HG02970 (cell line): ENCODE data around the gene MED29.

ENCODE experiments used
- ATAC-seq: cut with Tn5 transposase; IDR thresholded peaks from one replicate; pipeline ENCODE4 v1.9.1; 2021; ENCODE audit warnings: mild to moderate bottlenecking, moderate library complexity, moderate number of reproducible peaks; ENCODE audit not compliant: unreplicated experiment, low FRiP score

Gene MED29

DNA sequence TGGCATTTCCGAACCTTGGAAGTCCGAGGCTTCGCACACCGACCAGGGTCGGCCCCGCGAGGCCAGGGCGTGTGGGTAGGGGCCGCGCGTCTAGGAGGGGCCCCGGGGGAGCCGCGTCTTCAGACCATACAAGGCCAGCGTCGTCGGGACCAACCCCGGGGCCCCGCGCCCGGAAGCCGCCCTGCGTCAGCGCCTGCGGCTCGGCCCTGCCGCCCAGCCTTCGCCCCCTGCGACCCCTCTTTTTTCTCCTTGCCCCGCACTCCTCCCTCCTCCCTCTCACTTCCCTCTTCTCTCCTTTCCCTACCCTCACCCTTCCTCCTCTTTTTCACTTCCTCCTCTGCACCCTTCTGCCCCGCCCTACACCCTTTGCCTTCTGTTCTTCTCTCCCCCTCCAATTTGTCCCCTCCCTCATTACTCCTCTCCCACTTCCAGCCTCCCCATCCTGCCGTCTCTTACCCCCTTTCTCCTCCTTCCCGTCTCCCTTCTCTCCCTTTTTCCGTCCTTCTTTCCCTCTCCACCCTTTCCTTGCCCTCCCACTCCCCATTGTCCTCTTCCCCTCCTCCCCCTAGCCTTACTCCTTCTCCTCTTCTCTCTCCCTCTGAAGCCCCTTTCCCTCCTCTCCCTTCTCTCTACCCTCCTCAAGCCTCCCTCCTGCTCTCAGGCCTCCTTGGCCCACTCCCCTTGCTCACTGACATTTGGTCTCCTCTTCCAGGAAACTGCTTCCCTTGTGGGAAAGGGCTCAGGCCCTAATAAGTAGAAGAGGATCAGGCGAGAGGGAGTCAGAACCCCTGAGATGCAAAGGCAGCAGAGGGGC, 19.0 kb downstream of the MED29 start:
- ATAC-seq, result no peak

DNA sequence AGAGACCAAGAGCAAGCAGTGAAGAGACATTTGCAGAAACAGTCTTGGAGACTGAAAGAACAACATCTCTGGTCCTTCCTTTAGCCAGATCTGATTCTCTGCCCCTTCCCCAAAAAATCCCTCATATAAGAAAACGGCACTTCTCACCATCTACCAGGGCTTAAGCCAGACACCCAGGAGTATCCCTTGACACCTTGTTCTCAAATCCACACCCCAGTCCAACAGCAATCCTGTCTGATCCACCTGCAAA, 19.6 kb downstream of the MED29 start:
- ATAC-seq, result no peak

DNA sequence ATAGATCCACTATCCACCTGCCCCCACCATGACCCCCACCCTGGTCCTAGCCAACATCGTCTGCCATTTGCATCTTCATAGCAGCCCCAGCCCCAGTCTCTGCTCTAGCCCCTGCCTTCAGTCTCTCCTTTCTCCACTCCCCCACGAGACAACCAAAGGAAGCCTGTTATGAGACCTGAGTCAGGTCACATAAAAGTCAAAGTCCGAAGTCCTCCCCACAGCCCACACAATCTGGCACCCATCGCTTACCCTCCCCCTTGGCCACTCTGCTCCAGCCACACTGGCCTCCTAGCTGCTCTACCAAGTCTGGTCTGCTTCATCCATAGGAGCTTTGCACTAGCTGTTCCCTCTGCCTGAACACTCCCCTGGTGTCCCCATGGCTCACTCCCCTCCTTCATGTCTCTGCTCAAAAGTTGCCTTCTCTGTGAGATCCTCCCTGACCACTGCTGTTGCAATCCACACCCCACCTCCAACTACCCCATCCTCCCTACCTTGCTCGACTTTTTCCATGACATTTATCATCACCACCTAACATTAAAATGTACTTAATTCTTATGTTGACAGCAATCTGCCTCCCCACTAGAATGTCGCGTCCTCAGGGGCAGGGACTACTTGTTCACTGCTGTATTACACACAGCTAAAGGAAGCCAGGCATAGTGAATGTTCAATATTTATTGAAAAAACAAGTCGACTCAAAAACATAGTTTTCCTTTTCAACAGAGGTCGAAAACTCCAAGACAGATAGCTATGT, 20.1 kb downstream of the MED29 start:
- no peak for ATAC-seq

DNA sequence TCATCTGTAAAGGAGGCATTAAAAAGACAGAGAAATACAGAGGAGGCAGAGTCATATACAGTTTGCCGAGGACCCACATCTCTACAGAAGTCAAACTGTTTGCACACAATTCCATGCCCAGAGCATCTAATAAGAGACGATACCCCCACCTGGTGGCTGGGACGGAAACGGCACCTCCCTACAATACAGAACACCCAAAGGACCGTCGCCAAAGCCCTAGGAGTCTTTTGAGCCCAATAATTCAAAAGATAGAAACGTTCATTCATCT, 20.6 kb downstream of the MED29 start:
- peak; percentile 14 for ATAC-seq

DNA sequence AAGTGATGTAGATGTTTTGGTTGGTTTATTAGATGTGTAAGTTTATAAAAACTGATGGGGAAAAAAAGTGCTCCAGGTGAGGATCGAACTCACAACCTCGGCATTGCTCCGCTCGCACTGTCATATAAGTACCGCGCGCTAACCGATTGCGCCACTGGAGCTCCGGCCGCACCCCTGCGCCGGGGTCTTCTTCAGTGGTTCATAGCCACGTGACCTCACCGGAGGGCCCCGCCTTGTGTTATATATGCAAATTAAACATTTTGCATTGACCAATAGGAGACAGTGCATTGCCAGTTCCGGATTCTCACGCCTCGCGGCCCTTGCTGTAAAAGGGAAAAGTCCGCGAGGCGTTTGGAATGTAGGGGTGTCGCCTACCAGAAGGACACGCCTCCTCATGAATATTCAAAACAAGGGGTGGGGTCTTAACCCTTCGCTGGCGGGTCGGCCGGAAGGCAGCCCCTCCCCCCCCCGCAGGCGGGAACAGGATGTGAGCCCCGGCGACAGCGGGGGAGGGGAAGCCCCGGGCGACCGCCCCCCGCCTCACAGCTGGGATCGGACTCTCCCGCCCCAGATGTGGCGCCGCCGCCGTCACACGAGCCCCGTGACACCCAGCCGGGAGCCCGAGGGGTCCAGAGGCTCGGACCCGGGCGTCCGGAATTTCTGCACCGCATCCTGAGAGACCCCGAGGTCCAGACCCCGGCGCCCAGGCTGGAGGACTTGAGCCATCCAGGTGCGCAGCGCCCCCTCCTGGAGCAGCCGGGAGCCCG, 21.1 kb downstream of the MED29 start, which contains the start of gene PLEKHG2:
Gene PLEKHG2 (plus strand): TSS at position 570 of the 767 bp plus-strand sequence. CDS start 1,418 bp downstream, outside the sequence.
- ATAC-seq, result peak; percentile 46

DNA sequence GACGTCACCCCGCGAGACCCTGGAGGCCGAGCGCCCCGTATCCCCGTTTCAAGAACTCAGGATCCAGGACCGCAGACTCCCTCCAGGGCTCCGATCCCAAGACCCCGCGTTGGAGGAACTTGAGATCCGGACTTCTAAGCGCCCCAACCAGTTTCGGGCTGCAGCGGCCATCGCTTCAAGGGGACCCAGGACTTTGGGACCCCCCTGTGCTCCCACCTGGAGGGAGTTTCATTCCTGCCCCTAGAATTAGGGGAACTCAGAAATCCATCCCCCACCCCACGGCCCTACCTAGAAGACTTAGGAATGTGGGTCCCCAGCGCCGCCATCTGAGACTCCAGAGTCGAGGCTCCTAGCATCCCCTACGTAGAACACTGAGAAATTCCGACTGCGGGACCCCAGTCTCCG, 21.7 kb downstream of the MED29 start:
- ATAC-seq, result no peak

DNA sequence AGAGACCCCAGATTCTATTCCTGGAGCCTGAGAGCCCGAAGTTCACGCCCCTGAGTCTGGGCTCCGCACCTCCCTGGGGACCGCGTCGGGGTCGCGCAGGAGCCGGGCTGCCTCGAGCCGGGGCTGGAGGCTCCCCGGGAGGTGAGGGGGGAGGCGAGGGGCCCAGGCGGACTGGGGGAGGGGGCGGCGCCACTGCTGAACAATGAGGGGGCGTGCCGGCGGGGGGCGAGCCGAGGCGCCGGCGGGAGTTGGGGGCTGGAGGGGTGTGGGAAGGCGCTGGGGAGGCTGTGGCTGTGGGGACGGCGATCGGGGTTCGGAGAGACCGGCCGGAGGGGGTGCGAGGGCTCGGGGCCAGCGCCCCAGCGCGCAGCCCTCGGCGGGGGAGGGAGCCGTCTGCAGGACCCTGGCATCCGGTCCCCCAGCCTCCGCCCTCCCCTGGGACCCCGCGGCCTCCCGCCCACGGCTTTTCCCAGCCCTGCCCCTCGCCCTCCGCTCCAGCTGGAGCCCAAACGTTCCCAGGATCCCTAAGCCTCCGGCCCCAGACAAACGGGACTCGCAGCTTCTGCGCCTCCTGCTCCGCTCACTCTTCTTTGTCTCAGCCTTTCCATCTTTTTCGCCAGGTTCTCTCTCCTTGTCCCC, 22.2 kb downstream of the MED29 start:
- no peak for ATAC-seq

DNA sequence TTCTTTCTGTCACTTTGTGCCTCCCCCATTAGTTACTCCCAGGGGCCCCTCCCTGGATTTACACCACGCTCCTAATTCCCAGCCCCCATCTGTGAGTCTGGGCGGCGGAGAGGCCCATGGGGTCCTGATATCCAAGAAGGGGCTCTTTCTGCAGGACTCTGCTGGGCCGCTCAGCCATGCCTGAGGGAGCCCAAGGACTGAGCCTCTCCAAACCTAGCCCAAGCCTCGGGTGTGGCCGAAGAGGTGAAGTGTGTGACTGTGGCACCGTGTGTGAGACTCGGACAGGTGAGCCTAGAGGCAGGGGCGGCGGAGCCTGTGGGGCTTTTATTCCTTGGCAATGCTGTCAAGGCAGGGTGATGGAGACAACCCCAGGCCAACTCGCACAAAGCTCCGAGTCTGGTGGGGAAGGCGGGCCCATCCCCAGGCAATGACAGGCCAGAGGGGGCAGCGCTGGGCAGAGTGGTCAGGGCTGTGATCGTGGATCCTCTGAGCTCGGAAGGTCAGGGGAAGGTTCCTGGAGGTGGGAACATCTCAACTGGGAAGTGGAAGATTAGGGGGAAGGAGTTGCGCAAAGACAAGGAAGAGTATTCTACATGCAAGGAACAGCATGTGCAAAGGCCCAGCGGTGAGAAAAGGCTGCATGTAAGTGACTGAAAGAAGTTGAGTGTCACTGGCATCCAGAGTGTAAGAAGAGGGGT, 22.9 kb downstream of the MED29 start:
- ATAC-seq, result no peak

DNA sequence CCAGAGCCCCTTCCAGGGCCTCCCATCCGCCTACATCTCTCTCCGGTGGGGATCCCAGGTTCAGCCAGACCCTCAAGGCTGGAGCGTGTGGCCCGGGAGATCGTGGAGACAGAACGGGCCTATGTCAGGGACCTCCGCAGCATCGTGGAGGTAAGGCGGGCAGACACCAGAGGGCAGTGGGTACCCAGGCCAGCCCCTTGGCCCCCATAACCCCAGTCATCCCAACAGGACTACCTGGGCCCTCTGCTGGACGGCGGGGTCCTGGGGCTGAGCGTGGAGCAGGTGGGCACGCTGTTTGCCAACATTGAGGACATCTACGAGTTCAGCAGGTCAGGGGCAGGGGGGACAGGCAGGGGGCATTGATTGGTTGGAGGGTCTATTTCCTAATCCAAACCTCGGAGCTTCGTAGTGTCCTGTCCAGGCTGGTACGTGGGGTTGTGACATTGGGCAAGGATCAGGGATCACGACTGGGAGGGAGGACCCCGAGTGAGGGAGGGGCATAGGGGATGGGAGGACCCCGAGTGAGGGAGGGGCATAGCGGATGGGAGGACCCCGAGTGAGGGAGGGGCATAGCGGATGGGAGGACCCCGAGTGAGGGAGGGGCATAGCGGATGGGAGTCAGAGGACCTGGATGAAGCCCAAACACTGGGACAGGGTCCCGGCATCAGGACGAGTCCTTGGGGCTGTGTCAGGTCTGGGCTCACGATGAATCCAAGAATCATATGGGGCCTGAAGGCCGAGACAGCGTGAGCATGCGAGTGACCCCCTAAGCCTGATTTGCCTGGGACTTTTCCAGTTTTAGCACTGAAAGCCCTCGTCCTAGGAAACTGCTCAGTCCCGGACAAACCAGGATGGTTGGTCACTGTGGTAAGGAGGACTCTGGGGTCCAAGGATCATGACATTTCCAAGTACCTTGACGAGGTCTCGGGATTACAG, 24.2 kb downstream of the MED29 start:
- no peak for ATAC-seq

DNA sequence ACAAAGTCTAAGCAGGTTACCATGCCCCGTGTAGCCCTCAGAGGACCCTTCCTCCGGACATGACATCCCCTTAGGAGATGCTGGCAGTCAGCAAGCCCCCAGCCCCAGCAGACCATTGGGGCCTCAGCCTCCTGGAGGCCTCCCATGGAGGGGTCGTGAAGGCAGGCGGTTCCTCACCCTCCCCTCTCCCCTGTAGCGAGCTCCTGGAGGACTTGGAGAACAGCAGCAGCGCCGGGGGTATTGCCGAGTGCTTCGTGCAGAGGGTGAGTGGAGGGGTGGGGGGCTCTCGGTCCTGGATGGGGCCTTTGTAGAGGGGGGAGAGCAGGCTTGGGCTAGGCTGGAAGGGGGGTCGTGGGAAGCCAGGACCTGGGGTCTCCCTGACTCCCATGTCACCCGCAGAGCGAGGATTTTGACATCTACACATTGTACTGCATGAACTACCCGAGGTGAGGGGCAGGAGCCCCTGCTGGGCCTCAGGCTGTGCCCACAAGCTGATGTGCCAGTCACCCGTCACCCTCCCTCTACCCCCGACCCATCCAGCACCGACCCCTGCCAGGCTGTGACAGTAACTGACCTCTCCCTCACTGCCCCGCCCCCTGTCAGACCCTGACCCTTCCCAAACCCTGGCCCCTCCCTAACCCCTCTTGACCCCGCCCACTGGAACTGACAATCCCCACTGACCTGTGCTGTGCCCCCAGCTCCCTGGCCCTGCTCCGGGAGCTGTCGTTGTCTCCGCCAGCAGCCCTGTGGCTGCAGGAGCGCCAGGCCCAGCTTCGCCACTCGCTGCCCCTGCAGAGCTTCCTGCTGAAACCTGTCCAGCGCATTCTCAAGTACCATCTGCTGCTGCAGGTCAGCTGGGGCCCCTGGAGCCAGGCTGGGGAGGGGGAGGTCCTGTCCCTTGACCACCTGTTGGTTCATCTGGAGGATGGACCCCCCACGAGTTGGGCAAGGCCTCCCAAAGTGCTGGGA, 25.3 kb downstream of the MED29 start:
- no peak for ATAC-seq

DNA sequence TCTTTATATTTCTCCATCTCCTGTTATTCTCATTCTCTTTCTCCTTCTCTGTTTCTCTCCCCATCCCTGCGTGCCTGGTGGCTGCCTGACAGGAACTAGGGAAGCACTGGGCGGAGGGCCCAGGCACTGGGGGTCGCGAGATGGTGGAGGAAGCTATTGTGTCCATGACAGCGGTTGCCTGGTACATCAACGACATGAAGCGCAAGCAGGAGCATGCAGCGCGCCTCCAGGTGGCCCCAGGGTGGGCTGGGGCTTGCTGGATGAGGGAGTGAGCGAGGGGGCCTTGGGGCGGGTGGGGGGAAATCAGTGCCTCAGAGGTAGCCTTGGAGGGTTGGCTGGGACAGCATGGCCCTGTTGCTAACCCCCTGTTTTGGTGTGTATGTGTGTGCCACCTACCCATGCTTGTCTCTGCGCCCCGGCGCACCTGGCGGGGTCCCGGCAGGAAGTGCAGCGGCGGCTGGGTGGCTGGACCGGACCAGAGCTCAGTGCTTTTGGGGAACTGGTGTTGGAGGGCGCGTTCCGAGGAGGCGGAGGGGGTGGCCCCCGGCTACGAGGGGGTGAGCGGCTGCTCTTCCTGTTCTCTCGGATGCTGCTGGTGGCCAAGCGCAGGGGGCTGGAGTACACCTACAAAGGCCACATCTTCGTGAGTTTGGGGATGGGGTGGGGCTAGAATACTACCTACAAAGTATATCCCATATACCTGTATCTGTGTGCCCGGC, 26.4 kb downstream of the MED29 start:
- no peak for ATAC-seq

DNA sequence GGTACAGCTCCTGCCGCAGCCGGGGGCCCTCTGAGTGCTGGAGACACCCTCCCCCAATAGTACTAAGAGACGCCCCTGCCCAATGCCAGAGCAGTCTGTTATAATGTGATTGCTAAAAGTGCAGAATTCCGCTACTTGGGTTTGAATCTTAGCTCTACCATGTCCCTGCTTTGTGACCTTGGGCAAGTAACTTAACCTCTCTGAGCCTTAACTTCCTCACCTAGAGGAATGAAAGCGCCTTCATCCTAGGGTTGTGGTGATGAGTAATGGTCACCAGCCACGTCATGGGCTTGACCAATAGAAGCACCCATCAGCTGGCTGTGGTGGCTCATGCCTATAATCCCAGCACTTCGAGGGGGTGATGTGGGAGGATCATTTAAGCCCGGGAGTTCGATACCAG, 27.8 kb downstream of the MED29 start:
- ATAC-seq, result no peak

DNA sequence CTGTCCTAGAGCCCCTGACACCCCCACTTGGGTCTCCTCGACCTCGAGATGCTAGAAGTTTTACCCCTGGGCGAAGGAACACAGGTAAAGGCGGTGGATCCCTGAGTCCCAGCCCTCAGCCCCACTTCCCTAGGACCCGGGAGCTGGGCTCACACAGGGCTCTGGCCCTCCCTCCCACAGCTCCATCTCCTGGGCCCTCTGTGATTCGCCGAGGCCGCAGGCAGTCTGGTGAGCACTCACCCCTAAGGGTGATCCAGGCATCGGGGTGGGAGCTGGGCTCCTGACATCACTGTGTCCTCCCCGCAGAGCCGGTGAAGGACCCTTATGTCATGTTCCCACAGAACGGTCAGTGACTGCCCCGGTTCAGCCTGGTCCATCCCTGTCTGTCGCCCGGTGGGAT, 29.6 kb downstream of the MED29 start:
- no peak for ATAC-seq

DNA sequence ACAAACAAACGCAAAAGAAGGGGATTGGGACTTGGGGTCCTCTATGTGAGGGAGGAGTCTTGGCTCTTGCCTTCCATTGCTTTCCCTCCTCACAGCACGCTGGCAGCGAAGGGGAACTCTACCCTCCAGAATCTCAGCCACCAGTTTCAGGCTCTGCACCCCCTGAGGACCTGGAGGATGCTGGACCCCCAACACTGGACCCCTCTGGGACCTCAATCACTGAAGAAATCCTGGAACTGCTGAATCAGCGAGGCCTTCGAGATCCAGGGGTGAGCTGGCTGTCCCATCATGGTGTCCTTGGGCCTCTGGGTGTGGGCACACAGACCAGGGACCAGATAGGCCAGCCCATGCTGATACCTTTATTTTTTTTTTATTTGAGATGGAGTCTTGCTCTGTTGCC, 30.8 kb downstream of the MED29 start:
- ATAC-seq, result no peak

DNA sequence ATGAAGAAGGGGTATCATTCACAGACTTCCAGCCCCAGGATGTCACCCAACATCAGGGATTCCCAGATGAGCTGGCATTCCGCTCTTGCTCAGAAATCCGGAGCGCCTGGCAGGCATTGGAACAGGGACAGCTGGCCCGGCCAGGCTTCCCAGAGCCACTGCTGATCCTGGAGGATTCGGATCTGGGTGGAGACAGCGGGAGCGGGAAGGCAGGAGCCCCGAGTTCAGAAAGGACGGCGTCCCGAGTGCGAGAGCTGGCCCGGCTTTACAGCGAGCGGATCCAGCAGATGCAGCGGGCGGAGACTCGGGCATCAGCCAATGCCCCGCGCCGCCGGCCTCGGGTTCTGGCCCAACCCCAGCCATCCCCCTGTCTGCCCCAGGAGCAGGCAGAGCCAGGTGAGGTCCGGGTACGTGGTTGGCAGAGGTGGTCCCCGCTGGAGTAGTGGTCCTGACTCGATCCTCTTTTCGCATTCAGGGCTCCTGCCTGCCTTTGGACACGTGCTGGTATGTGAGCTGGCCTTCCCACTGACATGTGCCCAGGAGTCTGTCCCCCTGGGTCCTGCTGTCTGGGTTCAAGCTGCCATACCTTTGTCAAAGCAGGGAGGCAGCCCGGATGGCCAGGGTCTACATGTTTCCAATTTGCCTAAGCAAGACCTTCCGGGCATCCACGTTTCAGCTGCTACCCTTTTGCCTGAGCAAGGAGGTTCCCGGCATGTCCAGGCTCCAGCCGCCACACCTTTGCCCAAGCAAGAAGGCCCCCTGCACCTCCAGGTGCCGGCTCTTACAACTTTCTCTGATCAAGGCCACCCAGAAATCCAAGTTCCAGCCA, 32.3 kb downstream of the MED29 start:
- ATAC-seq, result no peak

DNA sequence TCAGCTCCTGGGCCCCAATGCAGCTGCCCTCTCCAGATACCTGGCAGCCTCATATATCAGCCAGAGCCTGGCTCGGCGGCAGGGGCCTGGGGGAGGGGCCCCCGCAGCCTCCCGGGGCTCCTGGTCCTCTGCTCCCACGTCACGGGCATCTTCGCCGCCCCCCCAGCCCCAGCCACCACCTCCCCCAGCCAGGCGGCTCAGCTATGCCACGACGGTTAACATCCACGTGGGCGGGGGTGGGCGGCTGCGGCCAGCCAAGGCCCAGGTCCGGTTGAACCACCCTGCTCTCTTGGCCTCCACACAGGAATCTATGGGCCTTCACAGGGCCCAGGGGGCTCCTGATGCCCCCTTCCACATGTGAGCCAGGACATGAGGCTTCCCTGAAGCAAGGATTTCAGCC, 33.8 kb downstream of the MED29 start:
- no peak for ATAC-seq

DNA sequence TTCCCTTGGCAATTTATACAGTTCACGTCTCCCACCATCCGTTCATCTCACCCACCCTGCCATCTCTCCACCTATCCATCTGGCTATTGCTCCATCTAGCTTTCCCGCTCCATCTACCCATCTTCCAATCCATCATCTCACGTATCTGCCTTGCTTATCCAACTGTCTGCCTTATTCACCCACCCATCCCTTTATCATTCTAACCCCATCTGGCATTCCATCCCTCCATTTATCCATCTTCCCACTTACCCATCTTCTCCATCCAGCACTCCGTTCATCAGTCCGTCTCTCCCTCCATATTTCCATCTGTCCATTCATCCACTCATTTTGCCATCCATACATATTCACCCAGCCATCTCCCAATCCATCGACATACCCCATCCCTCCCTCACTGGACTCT, 34.6 kb downstream of the MED29 start:
- no peak for ATAC-seq
